Measurements from ENCODE around the gene UBE3D.

DNA sequence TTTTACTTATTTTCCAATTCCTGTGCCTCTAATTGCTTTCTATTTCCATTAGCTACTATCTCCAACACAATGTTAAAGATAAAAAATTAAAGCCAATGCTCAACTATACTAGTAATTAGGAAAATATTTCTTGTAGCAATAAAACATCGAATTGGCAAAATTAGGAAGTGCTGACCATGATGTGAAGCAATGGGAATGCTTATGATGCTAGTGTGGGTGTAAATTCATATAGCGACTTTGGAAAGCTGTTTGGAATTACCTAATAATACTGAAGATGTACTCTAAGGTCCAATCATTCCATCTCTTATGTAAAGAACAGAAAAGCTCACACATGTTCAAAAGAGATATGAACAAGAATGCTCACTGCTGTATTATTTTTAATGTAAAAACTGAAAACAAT, 78.2 kb downstream of the UBE3D start:
- TF ChIP-seq REST (IDR thresholded peaks at IDR 0.05; ENCODE audit: insufficient read depth in 1 of 2, low read depth in 2 of 2, low read length in 1 of 2) (no peak), SIN3A (IDR thresholded peaks at IDR 0.05; ENCODE audit: borderline replicate concordance, insufficient read depth, low read depth, low read length) (no peak), POLR2AphosphoS5 (IDR thresholded peaks at IDR 0.05; ENCODE audit: low read depth, low read length) (no peak), TCF7L2 (IDR thresholded peaks at IDR 0.05; ENCODE audit: low read depth, low read length) (no peak)
- TF ChIP-seq, protein P1, sequence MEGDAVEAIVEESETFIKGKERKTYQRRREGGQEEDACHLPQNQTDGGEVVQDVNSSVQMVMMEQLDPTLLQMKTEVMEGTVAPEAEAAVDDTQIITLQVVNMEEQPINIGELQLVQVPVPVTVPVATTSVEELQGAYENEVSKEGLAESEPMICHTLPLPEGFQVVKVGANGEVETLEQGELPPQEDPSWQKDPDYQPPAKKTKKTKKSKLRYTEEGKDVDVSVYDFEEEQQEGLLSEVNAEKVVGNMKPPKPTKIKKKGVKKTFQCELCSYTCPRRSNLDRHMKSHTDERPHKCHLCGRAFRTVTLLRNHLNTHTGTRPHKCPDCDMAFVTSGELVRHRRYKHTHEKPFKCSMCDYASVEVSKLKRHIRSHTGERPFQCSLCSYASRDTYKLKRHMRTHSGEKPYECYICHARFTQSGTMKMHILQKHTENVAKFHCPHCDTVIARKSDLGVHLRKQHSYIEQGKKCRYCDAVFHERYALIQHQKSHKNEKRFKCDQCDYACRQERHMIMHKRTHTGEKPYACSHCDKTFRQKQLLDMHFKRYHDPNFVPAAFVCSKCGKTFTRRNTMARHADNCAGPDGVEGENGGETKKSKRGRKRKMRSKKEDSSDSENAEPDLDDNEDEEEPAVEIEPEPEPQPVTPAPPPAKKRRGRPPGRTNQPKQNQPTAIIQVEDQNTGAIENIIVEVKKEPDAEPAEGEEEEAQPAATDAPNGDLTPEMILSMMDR (IDR thresholded peaks at IDR 0.05), result no peak
